ENCODE data around the gene SECISBP2L.
"Not testable (repeated sequence)": the region's sequence is repeated elsewhere in the genome, so short reads cannot be mapped to it uniquely, and the experiment has no call there.

SECISBP2L gene, protein sequence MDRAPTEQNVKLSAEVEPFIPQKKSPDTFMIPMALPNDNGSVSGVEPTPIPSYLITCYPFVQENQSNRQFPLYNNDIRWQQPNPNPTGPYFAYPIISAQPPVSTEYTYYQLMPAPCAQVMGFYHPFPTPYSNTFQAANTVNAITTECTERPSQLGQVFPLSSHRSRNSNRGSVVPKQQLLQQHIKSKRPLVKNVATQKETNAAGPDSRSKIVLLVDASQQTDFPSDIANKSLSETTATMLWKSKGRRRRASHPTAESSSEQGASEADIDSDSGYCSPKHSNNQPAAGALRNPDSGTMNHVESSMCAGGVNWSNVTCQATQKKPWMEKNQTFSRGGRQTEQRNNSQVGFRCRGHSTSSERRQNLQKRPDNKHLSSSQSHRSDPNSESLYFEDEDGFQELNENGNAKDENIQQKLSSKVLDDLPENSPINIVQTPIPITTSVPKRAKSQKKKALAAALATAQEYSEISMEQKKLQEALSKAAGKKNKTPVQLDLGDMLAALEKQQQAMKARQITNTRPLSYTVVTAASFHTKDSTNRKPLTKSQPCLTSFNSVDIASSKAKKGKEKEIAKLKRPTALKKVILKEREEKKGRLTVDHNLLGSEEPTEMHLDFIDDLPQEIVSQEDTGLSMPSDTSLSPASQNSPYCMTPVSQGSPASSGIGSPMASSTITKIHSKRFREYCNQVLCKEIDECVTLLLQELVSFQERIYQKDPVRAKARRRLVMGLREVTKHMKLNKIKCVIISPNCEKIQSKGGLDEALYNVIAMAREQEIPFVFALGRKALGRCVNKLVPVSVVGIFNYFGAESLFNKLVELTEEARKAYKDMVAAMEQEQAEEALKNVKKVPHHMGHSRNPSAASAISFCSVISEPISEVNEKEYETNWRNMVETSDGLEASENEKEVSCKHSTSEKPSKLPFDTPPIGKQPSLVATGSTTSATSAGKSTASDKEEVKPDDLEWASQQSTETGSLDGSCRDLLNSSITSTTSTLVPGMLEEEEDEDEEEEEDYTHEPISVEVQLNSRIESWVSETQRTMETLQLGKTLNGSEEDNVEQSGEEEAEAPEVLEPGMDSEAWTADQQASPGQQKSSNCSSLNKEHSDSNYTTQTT

DNA sequence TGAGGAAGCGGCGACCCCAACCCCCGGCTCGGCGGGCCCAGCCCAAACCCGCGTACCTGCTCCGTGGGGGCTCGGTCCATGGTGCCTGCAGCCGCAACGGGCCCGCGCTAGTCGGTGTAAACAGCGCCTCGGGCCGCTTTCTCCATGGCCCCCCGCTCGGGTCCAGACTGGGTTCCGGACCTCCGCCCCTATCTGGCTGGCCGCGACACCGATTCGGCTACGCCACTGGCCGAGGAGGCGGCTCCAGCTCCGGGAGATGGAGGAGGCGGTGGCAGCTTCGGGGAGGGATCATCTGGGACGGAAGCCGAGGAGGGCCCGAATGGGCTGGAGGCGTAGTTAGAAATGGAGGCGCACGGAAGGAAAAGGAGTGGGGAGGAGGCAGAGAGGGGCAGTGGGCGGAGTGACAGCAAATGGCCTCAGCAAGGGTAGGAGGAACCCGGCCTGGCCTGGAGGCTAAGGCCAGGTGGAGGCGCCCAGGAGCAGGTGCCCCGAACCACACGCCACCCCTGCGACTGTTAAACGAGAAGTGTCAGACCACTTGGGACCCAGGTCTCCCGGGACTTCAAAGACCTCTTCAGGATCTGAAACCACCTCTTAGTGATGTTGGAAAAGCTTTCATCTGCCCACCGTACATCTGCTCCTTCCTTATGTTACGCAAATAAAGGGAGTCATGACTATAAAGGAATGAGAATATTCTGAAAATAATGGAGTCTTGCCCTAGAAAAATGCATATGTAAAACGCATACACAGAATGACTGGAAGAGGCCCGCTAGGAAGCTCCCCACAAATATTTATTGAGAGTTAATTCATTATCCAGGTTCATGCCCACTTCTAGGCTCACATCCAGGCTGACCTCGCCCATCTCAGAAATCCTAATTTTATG, at the start of gene SECISBP2L:
Gene SECISBP2L (minus strand): TSS at position 227 of the 883 bp plus-strand sequence. CDS start 147 bp downstream, at position 80.
- peak; percentile 80 for DNase-seq

DNA sequence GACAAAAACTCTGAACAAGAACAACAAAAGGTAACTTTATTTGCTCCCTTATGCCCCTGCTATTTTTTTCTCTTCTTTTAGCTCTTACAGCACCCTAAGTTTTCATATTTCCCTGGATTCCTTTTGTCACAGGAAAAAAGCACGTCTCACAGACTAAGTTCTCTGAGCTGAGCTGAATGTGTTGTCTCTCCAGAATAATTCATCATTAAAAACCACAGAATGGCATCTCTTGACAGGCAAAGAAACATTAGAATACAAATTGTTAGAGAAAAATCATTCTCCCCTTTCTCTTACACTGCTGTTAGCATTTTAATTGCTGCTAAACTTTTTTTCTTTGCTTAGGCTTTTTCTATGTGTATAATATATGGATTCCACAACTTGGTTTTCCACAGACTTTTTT, 48.7 kb upstream of the SECISBP2L start:
- DNase-seq, result no peak

DNA sequence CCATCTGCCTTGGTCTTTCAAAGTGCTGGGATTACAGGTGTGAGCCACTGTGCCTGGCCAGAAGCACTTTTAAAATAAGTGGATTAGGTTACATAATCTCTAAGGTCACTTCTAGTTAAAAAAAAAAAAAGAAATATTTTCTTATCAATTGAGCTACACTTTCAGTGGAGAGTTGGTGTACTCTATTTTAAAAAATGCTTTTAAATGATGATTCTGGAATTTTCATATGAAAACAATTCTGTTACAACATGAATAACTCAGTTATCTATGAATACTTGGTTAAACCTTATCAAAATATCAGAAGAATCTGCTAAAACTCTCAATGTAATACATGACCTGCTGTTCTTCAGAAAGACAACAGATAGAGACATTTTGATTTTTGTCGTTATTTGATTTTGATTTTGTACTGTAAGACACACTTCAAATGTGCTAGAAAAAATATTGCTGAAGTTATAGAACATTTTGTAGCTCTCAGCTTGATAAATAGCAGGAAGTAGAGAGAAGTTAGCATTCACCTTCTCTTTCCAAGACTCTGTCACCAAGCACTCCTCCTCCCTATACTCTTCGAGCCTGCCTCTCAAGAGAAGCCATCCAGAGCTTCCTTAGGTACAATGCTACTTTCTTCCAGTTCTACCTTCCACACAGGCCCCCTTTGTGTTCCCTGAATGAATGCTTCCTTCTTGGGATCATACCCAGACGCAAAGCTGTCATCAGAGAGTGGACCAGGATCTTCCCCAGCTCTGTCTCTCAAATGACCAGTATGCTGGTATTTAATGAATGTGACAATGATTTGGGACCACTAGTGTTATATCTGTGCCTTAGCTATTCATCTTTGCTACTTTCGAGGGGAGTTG, 47.2 kb upstream of the SECISBP2L start:
- DNase-seq, result no peak

DNA sequence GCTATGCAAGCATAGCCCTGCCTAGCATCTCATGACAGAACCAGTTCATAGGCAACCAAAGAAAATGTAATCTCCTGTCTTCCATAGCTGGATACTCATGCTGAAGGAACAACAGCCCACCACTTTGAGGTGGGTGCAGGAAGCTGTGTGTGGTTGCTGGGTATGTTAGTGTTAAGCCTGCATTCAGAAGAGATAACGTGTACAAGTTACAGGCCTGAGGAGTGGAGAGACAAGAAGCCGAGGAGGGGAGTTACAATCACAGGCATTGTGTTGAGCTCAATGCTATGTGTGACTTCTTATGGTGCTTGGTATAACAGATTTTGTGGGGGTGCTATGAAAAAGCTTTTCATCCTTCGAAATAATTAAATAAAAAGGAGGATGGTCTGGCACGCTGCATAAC, 42.8 kb upstream of the SECISBP2L start:
- DNase-seq, result no peak

DNA sequence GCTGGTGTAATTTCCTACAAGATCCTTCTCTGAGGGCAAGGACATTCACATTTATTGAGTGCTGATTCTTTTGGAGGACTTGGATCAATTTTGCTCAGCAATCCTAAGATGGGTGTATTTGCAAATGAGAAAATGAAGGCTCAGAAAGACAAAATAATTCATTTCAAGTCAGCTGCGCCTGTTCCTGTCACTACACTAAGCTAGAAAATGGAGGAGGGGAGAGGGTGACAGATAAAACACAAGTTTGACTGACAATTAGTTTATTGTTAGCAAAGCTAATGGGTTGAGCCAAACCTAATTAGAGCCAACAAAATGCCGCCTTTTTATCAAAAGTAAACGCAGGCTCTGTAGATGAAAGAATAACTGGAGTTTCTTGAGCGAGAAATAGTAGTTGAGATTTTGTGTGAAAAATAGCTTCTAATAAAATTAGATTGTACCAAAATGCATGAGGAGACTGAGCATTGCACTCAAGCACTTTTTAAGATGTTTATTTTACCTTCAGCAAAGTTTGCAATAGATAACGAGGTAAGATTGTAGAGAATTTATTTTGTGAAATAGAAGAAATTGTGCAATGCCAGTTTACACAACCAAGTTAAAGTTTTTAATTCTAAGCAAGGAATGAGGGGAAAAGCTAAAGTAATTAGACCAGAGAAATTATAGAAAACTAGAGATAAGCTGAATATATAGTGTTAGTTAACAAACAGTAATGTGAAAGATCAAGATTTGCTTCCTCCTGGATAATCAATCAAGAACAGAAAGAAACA, 39.6 kb upstream of the SECISBP2L start:
- DNase-seq, result no peak

DNA sequence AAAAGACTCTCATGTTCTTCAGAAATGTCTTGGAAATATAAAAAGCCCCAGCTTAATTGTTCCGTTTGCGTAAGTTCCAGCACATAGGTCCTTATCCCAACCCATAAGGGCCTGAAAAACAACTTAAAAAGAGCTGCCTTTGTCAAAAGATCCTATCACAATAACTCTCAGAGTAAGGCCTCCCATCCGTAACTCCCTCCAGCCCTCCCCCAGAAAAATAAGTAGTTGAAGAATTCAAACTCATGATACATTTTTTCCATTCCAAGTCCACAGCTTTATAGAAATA, 38.0 kb upstream of the SECISBP2L start:
- no peak for DNase-seq

DNA sequence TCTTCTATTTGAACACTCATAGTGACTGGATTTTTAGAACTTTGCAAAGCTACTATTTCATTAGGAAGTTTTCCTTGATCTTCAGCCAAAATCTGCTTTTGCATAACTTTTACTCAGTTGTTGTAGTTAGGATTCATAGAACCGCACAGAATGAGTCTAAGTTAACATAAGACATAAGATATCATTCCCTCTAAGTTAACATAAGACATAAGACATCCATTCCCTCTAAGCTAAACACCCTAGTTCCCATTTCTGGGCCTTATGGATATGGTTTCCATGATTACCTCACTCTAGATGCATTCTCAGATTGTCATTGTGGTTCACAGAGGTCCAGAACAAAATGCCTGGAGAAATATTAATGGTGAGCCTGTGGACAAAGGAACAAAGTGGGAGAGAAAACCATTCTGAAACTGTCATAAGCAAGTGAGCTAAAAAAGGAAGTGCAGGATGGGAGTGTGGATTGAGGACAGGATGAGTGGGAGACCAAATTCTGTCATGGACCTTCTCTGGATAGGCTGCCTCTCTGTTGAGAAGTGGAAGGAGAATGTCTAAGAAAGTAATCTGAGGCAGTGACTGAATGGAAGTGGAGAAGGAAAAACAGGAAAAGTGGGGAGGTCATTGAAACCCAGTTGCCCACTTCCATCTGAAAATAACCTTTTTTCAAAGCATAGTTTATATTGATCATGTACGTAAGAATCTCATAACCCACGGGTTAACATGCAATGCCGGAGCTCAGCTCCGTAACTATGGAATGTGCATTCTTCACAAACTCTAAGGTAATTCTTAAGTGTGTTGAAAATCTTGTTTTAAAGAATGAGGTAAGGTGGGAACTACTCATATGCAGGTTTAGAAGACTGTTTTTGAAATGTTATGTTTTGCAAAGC, 37.4 kb upstream of the SECISBP2L start:
- DNase-seq, result no peak

DNA sequence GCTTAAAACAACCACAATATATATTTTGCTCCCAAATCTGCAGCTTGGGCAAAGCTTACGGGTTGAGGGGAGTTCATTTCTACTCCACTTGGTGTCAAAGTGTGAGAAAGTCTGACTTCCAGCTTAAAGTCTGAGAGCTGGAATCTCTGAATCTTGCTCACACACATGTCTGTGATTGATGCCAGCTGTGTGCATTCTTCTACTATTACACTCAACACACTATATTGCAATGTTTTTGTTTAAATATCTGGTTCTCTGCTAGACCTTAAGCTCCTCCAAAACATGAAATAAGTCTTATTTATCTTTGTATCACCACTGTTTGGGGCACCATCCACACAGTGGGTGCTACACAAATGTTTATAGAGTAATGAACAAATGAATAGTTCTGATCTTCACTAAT, 36.7 kb upstream of the SECISBP2L start:
- DNase-seq, result no peak

DNA sequence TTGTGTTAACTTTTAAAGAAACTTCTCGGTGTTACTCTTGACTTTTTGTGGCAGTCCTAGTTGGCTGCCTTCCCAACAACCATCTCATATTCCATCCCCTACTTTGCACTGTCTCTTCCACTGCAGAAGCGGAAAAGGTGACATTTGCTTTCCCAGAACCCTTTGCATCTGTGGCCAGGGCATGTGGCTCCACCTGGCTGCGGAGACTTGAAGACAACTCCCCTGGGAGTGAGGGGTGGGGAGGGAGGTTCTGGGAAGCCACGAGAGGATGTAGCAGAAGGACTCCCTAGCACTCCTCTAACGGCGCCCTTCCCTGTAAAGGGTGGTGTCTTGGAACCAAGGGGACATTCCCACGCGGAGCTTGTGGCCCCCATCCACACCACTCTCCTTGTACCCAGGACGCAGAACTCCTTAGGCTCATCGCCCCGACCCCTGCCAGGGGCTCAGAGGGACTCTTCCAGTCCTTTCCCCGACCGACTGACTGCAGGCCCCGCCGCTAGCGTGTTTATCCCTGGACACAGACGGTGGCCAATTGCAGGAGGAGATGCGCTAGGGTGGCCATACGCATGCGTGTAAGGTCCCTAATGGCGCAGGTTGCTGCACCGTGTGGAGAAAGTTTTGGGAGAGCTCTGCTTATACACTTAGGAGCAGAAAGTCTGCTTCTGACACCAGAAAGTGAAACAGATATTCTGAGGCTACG, 33.2 kb upstream of the SECISBP2L start:
- no peak for DNase-seq

DNA sequence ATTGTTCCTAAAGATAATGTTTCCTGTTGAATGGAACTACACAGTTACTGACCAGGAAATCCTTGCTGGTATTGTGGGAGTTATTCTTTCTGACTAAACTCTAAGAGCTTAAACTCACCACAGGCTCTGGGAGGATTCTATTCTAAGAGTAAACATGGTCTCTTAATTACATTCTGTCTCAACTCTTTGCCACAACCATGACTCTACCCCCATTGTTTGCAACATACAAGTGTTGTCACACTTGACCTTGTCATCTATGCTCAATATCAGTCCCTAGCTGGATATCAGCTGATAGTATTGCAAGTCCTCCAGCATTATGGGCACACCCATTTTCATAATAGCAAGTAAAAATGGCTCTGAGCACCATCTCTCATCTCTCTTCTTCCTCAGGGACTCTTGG, 29.6 kb upstream of the SECISBP2L start:
- DNase-seq, result no peak

DNA sequence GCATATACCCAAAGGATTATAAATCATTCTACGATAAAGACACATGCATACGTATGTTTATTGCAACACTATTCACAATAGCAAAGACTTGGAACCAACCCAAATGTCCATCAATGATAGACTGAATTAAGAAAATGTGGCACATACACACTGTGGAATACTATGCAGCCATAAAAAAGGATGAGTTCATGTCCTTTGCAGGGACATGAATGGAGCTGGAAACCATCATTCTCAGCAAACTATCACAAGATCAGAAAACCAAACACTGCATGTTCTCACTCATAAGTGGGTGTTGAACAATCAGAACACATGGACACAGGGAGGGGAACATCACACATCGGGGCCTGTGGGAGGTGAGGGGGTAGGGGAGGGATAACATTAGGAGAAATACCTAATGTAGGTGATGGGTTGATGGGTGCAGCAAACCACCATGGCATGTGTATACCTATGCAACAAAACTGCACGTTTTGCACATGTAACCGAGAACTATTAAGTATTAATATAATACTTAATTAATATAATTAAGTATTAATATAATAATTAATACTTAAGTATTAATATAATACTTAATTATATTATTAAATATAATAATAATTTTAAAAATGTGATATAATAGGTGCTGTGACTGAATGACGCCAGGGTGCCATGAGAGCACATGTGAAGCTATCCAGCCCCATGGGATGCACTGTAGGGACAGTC, 28.5 kb upstream of the SECISBP2L start:
- not testable (repeated sequence) for DNase-seq

DNA sequence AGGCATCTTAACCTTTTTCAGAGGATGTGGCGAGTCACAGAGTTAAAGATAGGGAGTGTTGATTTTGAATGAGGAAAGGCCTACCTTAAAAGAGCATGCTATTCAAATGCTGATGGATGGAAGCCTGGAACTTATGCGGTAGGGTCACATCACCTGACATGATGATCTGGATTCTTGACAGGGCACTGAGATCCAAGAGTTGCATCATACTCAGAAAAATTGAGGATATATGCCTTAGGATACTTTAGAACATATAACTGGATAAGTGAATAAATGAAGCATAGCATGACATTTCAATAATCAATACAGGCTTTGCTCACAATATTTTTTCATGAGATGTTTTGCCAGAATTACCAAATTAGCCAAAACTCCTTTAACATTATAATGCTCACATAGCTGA, 20.1 kb upstream of the SECISBP2L start:
- no peak for DNase-seq

DNA sequence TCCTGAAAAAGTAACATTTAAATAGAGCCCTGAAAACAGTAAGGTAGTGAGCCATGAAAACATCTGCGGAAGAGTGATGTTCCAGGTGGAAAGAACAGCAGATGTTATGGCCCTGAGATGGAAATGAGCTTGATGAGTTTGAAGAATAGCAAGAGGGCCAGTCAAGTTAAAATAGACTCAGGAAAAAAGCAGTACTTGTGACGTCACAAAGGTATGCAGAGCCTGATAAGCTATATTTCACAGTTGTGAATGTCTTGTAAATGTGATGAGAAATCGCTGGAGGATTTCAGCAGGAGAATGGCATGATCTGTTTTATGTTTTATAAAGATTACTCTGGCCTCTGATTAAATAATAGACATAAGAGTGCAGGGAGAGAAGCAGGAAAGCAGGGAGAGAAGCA, 18.6 kb upstream of the SECISBP2L start:
- no peak for DNase-seq

DNA sequence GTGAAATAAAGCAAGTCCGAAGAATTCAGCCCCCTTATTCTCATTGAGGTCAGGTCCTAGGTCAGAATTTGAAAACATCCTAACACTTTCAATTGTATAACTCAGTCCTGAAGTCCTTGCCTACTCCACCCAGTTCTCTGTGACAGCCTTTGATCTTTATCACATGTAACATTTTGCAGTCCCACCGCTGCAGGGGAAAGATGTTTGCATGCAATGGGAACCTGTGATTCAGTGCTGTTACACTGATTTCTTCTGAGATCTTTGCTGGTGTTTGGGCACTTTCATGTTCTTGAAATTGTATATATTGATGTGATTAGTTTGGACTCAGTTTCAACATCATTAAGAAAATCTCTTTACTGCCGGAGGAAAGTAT, 18.0 kb upstream of the SECISBP2L start:
- DNase-seq, result no peak

DNA sequence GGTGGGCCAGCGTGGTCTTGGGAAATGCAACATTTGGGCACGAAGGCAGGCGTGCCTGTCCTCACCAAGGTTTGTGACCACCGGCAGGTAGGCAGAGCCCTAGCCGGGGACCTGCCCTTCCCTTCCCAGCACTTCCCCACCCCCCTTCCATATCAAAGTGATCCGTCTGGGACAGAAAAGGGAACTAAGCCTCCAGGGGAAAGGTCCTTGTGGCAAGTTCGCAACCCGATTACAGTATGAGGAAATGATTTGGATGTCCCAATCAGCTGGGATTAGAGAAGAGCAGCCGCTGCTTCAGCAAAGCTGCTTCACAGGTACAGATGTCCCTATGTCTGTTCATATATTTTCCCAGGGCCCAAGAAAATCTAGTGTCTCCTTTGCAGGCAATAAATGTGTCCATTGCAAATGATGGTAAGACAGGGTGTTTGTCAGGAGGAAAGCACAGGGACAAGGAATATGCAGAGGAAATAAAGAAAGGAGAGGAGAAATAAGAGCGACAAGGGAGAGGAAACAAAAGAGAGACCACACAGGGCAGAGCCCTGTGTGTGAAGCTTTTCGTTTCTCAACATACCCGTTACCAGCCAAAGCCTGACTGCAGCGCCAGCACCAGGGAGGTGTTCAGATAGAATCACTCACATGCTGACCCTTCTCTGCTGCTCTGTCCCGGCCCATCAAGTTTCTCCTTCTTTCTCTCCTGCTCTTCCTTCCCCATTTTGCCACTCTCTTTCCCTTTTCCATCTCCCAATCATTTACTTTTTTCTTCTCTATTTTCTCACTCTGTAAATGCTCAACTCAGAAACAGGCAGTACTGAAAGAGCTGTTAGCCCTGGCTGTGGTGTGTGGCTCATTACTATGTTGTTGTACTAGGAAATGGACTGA, 17.4 kb upstream of the SECISBP2L start:
- DNase-seq, result no peak

DNA sequence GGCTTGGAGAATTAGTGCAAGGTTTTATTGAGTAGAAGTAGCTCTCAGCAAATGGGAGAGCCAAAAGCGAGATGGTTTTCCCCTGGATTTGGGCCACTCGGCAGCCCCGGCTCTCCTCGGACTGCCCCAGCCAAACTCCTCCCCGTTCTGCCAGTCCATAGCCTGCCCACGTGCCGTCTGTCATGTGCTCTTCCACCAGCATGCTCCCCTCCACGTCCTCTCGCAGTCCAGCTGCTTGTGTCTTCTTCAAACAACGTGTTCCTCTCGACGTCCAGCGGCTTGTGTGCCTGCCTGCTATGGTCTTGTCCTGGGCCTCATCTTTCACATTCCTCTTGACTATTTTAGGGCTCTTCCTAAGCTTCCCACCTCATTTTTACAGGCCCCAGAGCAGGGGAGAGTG, 16.7 kb upstream of the SECISBP2L start:
- DNase-seq, result no peak

DNA sequence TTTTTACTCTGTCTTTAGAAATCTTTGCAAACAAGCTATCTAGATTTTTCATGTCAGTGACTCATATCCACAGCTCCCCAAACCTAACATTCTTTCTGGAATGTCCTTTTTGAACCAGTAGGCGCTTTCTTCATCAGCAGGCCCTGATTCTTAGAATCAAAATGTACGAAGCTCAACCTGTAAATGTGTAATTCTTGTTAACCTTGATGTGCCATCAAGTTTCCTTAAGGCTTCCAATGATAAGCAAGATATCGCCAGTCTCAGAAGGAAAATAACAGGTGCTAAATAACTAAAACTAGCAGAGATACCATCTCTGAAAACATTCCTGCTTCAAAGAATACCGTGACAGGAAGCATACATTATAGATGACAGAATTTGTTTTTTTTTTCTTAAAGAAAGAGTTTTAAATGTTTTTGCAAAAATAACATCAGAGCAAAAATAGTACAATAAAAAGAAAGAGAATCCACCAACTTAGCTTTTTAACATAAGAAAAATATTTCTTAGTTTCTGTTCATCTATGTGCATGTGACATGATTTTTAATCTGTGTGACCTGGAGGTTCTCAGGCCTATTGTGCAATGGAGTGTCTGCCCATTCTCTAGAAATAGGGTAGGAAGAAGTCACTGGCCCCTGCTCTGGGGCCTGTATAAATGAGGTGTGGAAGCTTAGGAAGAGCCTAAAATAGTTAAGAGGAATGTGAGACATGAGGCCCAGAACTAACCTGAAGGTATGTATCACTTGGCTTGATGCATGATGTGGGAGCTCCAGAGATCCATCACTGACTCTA, 14.7 kb upstream of the SECISBP2L start:
- DNase-seq, result no peak
